Activated T-helper 2 cell treated with anti-CD3 and anti-CD28 coated beads, Interferon-gamma antibody, Interleukin-2, Interleukin-4, amounts not matched to agents 10 μg/mL and 5 μg/mL and 100 μg/mL, durations not matched to agents 14 hours and 24 hours and 36 hours (primary cell): Measurements from ENCODE around the gene CLK4. TPM values are rescaled to one million over a fixed set of nuclear protein-coding genes. Genes with fewer than 3 reads are reported as not detected.

Source experiments
- DNase-seq: peaks from one replicate; pipeline ENCODE4 v3.0.0; 2021; ENCODE audit warnings: low spot score
- H3K27ac Mint-ChIP-seq: one replicate; pipeline ENCODE4 v1.8.0; 2021; ENCODE audit warnings: mixed read lengths
- H3K27me3 Mint-ChIP-seq: one replicate; pipeline ENCODE4 v1.8.0; 2021; ENCODE audit warnings: low read depth, mixed read lengths
- H3K36me3 Mint-ChIP-seq: one replicate; pipeline ENCODE4 v1.8.0; 2021; ENCODE audit warnings: low read depth, mixed read lengths
- H3K4me1 Mint-ChIP-seq: one replicate; pipeline ENCODE4 v1.8.0; 2021; ENCODE audit warnings: low read depth, mixed read lengths
- H3K4me3 Mint-ChIP-seq: one replicate; pipeline ENCODE4 v1.8.0; 2021; ENCODE audit warnings: low read depth, mild to moderate bottlenecking, moderate library complexity, mixed read lengths
- H3K9me3 Mint-ChIP-seq: one replicate; pipeline ENCODE4 v1.8.0; 2021; ENCODE audit warnings: mixed read lengths
- intact Hi-C: fragments of 100-400 bp; cut with micrococcal nuclease; formaldehyde crosslinking; loops from one replicate; pipeline ENCODE4 v1.15.1; 2023
- total RNA-seq: library from RNA; stranded (reverse); gene quantifications from 2 replicates; pipeline ENCODE4 v1.2.3, GENCODE V29; 2022

CLK4 gene
- total RNA-seq, 1 donor from 2014 or later = 21.9 TPM

- no peaks in the 10 kb centered on the region for H3K27me3 Mint-ChIP-seq
- no peak overlapping the region for H3K27ac Mint-ChIP-seq
- no peak for DNase-seq
- no peaks in the 10 kb centered on the region for H3K36me3 Mint-ChIP-seq
- peaks cover 17% of the 10 kb centered on the region for H3K9me3 Mint-ChIP-seq
- intact Hi-C loops = no loop called here
- H3K4me1 Mint-ChIP-seq = no peaks in the 10 kb centered on the region
- H3K4me3 Mint-ChIP-seq = no peak overlapping the region
Observed at GRCh38 chr5:178651046-178651810, 24.4 kb upstream of the CLK4 start.

- Mint-ChIP-seq H3K27me3 (no peaks in the 10 kb centered on the region), H3K27ac (no peak overlapping the region), H3K36me3 (no peaks in the 10 kb centered on the region), H3K9me3 (peaks cover 17% of the 10 kb centered on the region), H3K4me1 (no peaks in the 10 kb centered on the region), H3K4me3 (no peak overlapping the region)
- intact Hi-C loops = no loop called here
- DNase-seq = no peak
Observed at GRCh38 chr5:178650214-178650613, 23.4 kb upstream of the CLK4 start.

GRCh38 chr5:178649580-178649979, 22.7 kb upstream of the CLK4 start:
- Mint-ChIP-seq H3K36me3 (no peaks in the 10 kb centered on the region), H3K9me3 (peaks cover 17% of the 10 kb centered on the region), H3K4me1 (no peaks in the 10 kb centered on the region), H3K4me3 (no peak overlapping the region), H3K27me3 (no peaks in the 10 kb centered on the region), H3K27ac (no peak overlapping the region)
- DNase-seq = no peak
- intact Hi-C loops = no loop called here

- Mint-ChIP-seq H3K4me3 (no peak overlapping the region), H3K4me1 (no peaks in the 10 kb centered on the region), H3K27me3 (no peaks in the 10 kb centered on the region), H3K9me3 (peaks cover 12% of the 10 kb centered on the region), H3K36me3 (no peaks in the 10 kb centered on the region), H3K27ac (no peak overlapping the region)
- no peak for DNase-seq
- intact Hi-C loops = no loop called here
Observed at GRCh38 chr5:178644826-178645545, 18.1 kb upstream of the CLK4 start.

- intact Hi-C loops = no loop called here
- H3K36me3 Mint-ChIP-seq = no peaks in the 10 kb centered on the region
- H3K4me1 Mint-ChIP-seq = no peaks in the 10 kb centered on the region
- DNase-seq = no peak
- H3K4me3 Mint-ChIP-seq = no peak overlapping the region
- H3K9me3 Mint-ChIP-seq = no peaks in the 10 kb centered on the region
- no peaks in the 10 kb centered on the region for H3K27me3 Mint-ChIP-seq
- H3K27ac Mint-ChIP-seq = no peak overlapping the region
Observed at GRCh38 chr5:178642351-178642909, 15.6 kb upstream of the CLK4 start.

- Mint-ChIP-seq H3K9me3 (no peaks in the 10 kb centered on the region), H3K4me3 (no peak overlapping the region), H3K27ac (no peak overlapping the region), H3K27me3 (no peaks in the 10 kb centered on the region), H3K4me1 (no peaks in the 10 kb centered on the region), H3K36me3 (no peaks in the 10 kb centered on the region)
- no peak for DNase-seq
- intact Hi-C loops = no loop called here
Observed at GRCh38 chr5:178641711-178642110, 14.9 kb upstream of the CLK4 start.

GRCh38 chr5:178640331-178641045, 13.6 kb upstream of the CLK4 start:
- intact Hi-C loops = no loop called here
- no peak for DNase-seq
- H3K27me3 Mint-ChIP-seq = no peaks in the 10 kb centered on the region
- no peaks in the 10 kb centered on the region for H3K9me3 Mint-ChIP-seq
- H3K27ac Mint-ChIP-seq = no peak overlapping the region
- H3K4me1 Mint-ChIP-seq = no peaks in the 10 kb centered on the region
- H3K36me3 Mint-ChIP-seq = no peaks in the 10 kb centered on the region
- H3K4me3 Mint-ChIP-seq = no peak overlapping the region

- no peaks in the 10 kb centered on the region for H3K9me3 Mint-ChIP-seq
- no peak overlapping the region for H3K4me3 Mint-ChIP-seq
- H3K4me1 Mint-ChIP-seq = no peaks in the 10 kb centered on the region
- H3K27me3 Mint-ChIP-seq = peaks cover 5% of the 10 kb centered on the region
- no peak overlapping the region for H3K27ac Mint-ChIP-seq
- H3K36me3 Mint-ChIP-seq = no peaks in the 10 kb centered on the region
- intact Hi-C loops = no loop called here
- no peak for DNase-seq
Observed at GRCh38 chr5:178637356-178638074, 10.7 kb upstream of the CLK4 start.

- Mint-ChIP-seq H3K27me3 (peaks cover 11% of the 10 kb centered on the region), H3K27ac (no peak overlapping the region), H3K9me3 (no peaks in the 10 kb centered on the region), H3K36me3 (no peaks in the 10 kb centered on the region), H3K4me1 (no peaks in the 10 kb centered on the region), H3K4me3 (no peak overlapping the region)
- intact Hi-C loops = no loop called here
- no peak for DNase-seq
Observed at GRCh38 chr5:178632285-178632684, 5.4 kb upstream of the CLK4 start.

- Mint-ChIP-seq H3K4me1 (no peaks in the 10 kb centered on the region), H3K36me3 (no peaks in the 10 kb centered on the region), H3K27ac (no peak overlapping the region), H3K4me3 (no peak overlapping the region), H3K9me3 (no peaks in the 10 kb centered on the region), H3K27me3 (peaks cover 11% of the 10 kb centered on the region)
- intact Hi-C loops = no loop called here
- DNase-seq = no peak
Observed at GRCh38 chr5:178630951-178631350, 4.1 kb upstream of the CLK4 start.

GRCh38 chr5:178630475-178630930, 3.7 kb upstream of the CLK4 start:
- Mint-ChIP-seq H3K27ac (no peak overlapping the region), H3K4me1 (peaks cover 4% of the 10 kb centered on the region), H3K36me3 (peaks cover 3% of the 10 kb centered on the region), H3K4me3 (no peak overlapping the region), H3K9me3 (no peaks in the 10 kb centered on the region), H3K27me3 (peaks cover 11% of the 10 kb centered on the region)
- no peak for DNase-seq
- intact Hi-C loops = no loop called here

GRCh38 chr5:178627259-178627598, 379 bp upstream of the CLK4 start:
- H3K4me1 Mint-ChIP-seq = peaks cover 19% of the 10 kb centered on the region
- no peak for DNase-seq
- H3K4me3 Mint-ChIP-seq = peak overlapping the region; percentile 56
- H3K36me3 Mint-ChIP-seq = peaks cover 23% of the 10 kb centered on the region
- H3K27ac Mint-ChIP-seq = peak overlapping the region; percentile 38
- H3K9me3 Mint-ChIP-seq = no peaks in the 10 kb centered on the region
- intact Hi-C loops = loop anchor here (1.0 to 10.0 kb wide), 6 partner anchors 103 to 1668 kb away; partner anchors contain the start of genes HNRNPH1, MAPK9, PHYKPL and RUFY1
- peaks cover 6% of the 10 kb centered on the region for H3K27me3 Mint-ChIP-seq
